C4-2B (cell line): Measurements from ENCODE around the gene ASB6.

Source experiments
- CTCF ChIP-seq: fragments of 450-650 bp; conservative IDR thresholded peaks from 2 replicates; pipeline ENCODE4 v1.5.1; 2017; ENCODE audit warnings: mild to moderate bottlenecking
- ZFX ChIP-seq: fragments of 450-650 bp; IDR thresholded peaks from 2 replicates; pipeline ENCODE4 v1.6.1; 2017

GRCh38 chr9:129624168-129624759 is 17.7 kb downstream of the ASB6 start:
- TF ChIP-seq CTCF (peak; percentile 95), ZFX (no peak)
